H1 (cell line): ENCODE measurements around the gene RPS19. TPM values are rescaled to one million over a fixed set of nuclear protein-coding genes. Genes with fewer than 3 reads are reported as not detected.

Source experiments
- CHD1 ChIP-seq: IDR thresholded peaks from 2 replicates; pipeline ENCODE4 v1.6.1; 2012; ENCODE audit warnings: low read depth, low read length, improper control_type of control experiment
- CHD2 ChIP-seq: IDR thresholded peaks from 2 replicates; pipeline ENCODE4 v1.6.1; 2012; ENCODE audit warnings: low read length, improper control_type of control experiment
- CTBP2 ChIP-seq: IDR thresholded peaks from 2 replicates; pipeline ENCODE4 v1.7.0; 2011; ENCODE audit warnings: borderline replicate concordance, mild to moderate bottlenecking, moderate library complexity, mixed read lengths, low read length; ENCODE audit not compliant: insufficient read depth, insufficient read length
- GABPA ChIP-seq: IDR thresholded peaks from 2 replicates; pipeline ENCODE4 v1.6.1; 2011; ENCODE audit warnings: mild to moderate bottlenecking, low read length, moderate library complexity, borderline replicate concordance; ENCODE audit not compliant: insufficient read depth
- JUND ChIP-seq: IDR thresholded peaks from 2 replicates; pipeline ENCODE4 v1.6.1; 2011; ENCODE audit warnings: mild to moderate bottlenecking, improper control_type of control experiment, low read length
- KDM1A ChIP-seq: fragments of 200-600, 300-600 bp; sonication (generic); IDR thresholded peaks from 2 replicates; pipeline ENCODE4 v1.7.1; 2016; ENCODE audit warnings: mild to moderate bottlenecking, low read length, borderline replicate concordance
- POLR2A ChIP-seq, 2 experiments: IDR thresholded peaks; 1 replicate in 1 of 2; 2 replicates in 1 of 2; pipeline ENCODE4 v1.6.1; 2011; ENCODE audit warnings: low read depth in 2 of 2, low read length in 2 of 2, mild to moderate bottlenecking in 2 of 2; ENCODE audit errors: control extremely low read depth in 1 of 2
- SIRT6 ChIP-seq: IDR thresholded peaks from one replicate; pipeline ENCODE4 v1.7.1; 2012; ENCODE audit warnings: low read length, inconsistent platforms
- SRF ChIP-seq: IDR thresholded peaks from 2 replicates; pipeline ENCODE4 v1.6.1; 2011; ENCODE audit warnings: mild to moderate bottlenecking, low read depth, low read length, moderate library complexity
- TAF1 ChIP-seq: IDR thresholded peaks from 2 replicates; pipeline ENCODE4 v1.6.1; 2011; ENCODE audit warnings: mild to moderate bottlenecking, low read depth, low read length
- ZNF274 ChIP-seq: IDR thresholded peaks from 2 replicates; pipeline ENCODE4 v1.7.0; 2012; ENCODE audit warnings: low read length, borderline replicate concordance; ENCODE audit errors: extremely low read depth
- polyA plus RNA-seq, 7 experiments: library from polyadenylated mRNA; depleted of rRNA in 3 of 7; stranded (reverse) in 5 of 7; unstranded in 2 of 7; fragments of >200 nt in 5 of 7; fragments of 200-250 nt in 2 of 7; gene quantifications; 1 replicate in 5 of 7; 2 replicates in 1 of 7; 4 replicates in 1 of 7; pipeline versions ENCODE4 v1.2.1 to v1.2.3, GENCODE V29; 2011 to 2013; ENCODE audit warnings: missing spikeins in 2 of 7, mixed read lengths in 2 of 7
- total RNA-seq: library from RNA; stranded (reverse); fragmentation: NEBNext Ultra II Directional; extraction: Animal tissue kit (Norgen Biotek cat#: 25700); gene quantifications from 2 replicates; pipeline ENCODE4 v1.2.1, GENCODE V29; 2021

Gene RPS19
- total and polyA plus RNA-seq, 2 of the 8 experiments (the other 6 are each of a cell fraction or from before 2014, with no cell fraction given), result 2,817 to 5,751 TPM

GRCh38 chr19:41843371-41843770, 16.7 kb upstream of the RPS19 start (continued):
- TF ChIP-seq CTBP2 (no peak), ZNF274 (no peak), GABPA (no peak), POLR2A (IDR thresholded peaks at IDR 0.05; ENCODE audit: control extremely low read depth in 1 of 2, low read depth in 2 of 2, low read length in 2 of 2) (no peak), SRF (no peak), TAF1 (no peak), JUND (no peak), KDM1A (no peak), SIRT6 (no peak), CHD2 (no peak), CHD1 (no peak)
